Stimulated activated naive CD8-positive, alpha-beta T cell treated with anti-CD3 and anti-CD28 coated beads, Interleukin-15, Interleukin-2, amounts not matched to agents 100 U/mL and 50 U/mL, for 24 hours (primary cell): ENCODE data around the gene CCR2.
"Not testable (repeated sequence)": the region's sequence is repeated elsewhere in the genome, so short reads cannot be mapped to it uniquely, and the experiment has no call there.

Experiments used
- ATAC-seq: fragments of 150-1000 bp; cut with Tn5 transposase; one replicate; pipeline ENCODE4 v1.10.0; 2021
- DNase-seq: peaks from one replicate; pipeline ENCODE4 v3.0.0; 2021

The CCR2 gene

DNA sequence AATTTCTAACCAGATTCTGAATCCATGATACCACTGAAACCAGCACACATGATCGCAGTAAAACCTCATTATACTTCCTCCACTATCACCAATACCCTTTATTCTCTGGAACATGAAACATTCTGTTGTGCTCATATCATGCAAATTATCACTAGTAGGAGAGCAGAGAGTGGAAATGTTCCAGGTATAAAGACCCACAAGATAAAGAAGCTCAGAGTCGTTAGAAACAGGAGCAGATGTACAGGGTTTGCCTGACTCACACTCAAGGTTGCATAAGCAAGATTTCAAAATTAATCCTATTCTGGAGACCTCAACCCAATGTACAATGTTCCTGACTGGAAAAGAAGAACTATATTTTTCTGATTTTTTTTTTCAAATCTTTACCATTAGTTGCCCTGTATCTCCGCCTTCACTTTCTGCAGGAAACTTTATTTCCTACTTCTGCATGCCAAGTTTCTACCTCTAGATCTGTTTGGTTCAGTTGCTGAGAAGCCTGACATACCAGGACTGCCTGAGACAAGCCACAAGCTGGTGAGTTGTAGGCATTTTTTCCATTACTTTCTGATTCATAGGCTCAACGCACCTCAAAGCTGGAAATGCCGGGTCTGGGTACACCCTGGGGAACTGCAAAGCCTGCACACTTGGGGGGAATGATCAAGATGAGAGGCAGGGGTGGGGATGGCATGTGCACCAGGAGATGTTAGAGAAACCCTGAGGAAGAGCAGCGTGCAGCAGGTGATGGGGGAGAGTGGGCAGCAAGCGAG is at the start of gene CCR2:
Gene CCR2 (plus strand): TSS at position 465 of the 764 bp plus-strand sequence. CDS start 3,417 bp downstream, outside the sequence.
- peak; percentile 27 for DNase-seq

DNA sequence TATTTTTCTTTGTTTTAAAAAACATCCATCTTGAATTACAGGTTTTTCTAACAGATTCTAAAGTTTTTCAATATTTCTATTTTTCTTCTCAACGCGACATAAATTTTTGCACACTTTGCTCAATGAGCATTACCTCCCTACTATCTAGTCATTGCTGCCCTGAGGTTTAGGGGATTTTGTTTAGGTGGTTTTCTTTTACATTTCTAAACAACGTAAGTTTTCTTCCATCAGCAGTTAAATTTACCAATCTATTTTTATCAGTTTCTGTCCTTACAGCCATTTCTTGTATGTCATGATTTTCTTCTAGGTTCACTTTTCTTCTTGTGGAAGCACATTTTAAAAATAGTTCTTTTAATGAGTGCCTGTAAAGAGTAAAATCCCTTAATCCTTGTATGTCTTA is 49.2 kb upstream of the CCR2 start:
- ATAC-seq: no peak
- DNase-seq: no peak

More for the DNA sequence above, at the start of gene CCR2:
- peak; percentile 92 for ATAC-seq

DNA sequence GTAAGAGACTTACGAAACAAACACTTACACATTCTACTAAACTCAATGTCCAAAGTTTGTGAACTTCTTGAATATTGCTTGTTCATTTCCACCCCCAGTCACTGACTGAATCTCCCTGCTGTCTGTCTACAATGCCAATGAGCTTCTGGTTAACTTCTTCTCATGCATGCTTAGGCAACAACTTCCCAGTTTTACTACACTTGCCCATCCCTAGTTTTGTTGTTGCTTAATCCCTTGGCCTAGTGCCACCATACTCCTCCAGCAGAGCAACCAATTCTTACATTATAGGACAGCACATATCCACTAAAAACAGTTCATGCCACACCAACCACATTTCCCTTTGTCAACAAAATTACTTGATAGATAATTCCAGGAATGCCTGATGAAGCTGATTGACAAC is 40.9 kb upstream of the CCR2 start:
- no peak for ATAC-seq
- DNase-seq: no peak

DNA sequence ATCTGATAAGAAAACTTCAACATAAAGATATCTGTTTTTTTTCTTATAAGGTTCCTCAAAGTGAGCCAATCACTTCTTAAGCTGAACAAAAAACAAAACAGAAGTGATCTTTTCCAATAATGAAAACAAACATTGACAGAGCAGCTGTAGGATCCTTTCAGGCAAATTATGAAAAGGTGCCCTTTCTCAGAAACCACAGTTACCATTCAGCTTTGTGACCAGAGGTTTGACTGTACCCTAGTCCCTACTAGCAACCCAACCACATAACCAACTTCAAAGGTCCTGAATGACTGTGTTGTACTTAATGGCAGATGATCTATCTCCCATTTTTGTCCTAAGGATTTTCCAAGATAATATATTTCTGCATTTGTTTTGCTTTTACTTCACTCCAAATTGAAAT is 39.4 kb upstream of the CCR2 start:
- DNase-seq (no peak), ATAC-seq (no peak)

DNA sequence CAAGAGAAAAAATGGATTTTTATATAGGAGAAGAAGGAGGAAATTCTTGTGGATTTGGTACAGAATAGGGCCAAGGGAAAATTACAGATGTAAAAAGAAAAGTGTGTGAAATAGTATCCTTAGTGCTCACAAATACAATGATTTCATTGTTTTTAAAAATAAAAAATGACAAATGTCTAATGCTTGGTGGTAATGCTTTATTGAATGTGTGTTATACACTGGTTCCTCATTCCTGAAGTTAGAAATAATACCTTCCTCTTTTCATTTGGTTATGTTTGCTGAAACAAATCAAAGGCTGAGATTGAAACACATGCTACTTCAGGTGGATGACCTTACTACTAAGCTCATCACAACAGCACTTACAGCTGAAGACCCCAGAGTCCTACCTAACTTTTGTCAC is 37.7 kb upstream of the CCR2 start:
- DNase-seq (no peak), ATAC-seq (no peak)

DNA sequence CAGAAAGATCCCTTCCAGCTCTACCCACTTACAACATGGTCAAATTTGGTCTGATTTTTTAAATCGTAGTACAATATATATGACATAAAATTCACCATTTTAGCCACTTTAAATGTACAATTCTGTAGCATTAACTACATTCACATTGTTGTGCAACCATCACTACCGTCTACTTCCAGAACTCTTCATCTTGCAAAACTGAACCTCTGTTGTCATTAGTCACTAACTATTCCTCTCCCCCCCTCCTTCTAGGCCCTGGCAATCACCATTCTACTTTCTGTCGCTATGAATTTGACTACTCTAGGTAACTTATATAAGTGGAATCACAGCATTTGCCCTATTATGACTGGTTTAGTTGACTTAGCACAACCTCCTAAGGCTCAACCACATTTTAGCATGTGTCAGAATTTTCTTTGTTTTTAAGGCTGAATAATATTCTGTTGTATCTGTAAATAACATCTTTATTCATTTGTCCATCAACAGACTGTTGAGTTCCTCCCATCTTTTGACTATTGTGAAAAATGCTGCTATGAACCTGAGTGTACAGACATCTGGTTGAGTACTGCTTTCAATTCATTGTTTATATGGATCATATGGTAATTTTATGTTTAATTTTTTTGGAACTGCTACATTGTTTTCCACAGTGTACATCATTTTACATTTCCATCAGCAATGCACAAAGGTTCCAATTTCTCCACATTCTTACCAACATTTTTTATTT is 35.5 kb upstream of the CCR2 start:
- no peak for ATAC-seq
- DNase-seq: no peak

DNA sequence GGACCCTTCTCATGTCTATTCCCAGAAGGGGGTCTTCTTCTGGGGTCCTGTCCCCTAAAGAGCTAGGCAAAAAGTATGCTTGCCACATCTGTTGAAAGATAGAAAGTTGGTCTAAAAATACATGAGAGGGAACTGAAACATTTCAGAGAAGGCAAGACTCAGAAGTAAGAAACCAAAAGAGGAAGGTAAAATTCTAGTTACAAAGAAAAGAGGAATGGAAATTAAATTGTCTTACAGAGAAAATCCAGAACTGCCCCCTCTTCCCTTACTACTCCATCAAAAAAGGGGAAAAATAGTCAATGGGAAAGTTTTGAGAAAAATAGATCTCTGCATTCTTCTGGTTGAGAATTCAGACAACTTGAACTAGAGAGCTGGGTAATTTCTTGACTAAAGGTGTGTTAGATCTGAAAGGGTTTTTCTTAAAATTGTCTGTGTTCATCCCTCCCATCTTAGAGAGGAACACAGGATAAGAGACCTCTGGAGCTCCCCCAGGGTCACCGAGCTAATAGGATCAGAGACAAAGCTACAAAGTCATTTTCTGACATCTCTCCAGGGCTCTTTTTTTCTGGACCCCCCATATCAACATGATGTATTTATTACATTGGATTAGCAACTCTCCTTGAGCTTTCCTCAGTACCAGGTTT is 32.3 kb upstream of the CCR2 start:
- DNase-seq (no peak), ATAC-seq (no peak)

DNA sequence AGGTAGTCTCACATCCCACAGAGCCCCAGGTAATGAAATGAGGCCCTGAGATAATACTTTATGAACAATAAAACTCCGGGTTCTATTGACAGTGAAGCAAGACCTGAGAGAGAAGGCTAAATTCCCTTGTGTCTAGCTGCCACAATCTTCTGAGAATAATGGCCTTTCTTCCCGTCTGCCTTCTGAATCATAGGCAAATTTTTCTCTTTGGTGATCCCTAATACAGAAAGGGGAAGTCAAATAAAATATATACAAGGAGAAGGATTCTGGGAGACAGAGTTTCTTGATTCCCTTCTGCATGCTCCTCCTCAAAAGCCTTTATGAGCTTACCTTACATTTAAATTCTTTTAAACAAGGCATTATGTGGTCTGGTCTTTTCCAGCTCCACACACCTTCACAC is 29.9 kb upstream of the CCR2 start:
- ATAC-seq (no peak), DNase-seq (no peak)

DNA sequence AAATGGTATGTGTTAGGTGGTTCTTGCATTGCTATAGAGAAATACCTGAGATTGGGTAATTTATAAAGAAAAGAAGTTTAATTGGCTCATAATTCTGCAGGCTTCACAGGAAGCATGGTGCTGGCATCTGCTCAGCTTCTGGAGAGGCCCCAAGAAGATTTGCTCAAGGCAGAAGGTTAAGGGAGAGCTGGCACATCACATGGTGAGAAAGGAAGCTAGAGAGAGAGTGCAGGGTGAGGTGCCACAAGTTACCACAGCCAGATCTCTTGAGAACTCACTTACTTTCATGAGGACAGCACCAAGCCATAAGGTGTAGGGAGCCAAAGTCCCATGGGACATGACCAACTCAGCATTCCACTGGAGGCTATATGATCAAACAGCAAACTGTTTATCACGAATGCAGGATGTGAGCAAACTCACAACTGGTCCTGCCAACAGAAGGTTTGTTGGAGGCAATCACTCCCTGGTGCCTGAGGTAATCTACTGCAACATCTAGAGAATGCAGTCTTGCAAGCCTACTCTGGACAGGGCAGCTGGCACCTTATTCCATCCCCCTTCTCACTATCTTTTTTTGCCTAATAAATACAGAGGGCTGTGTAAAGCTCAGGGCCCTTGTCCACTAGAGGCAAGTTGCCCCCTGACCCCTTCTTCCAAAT is 28.1 kb upstream of the CCR2 start:
- ATAC-seq: no peak
- DNase-seq: no peak

DNA sequence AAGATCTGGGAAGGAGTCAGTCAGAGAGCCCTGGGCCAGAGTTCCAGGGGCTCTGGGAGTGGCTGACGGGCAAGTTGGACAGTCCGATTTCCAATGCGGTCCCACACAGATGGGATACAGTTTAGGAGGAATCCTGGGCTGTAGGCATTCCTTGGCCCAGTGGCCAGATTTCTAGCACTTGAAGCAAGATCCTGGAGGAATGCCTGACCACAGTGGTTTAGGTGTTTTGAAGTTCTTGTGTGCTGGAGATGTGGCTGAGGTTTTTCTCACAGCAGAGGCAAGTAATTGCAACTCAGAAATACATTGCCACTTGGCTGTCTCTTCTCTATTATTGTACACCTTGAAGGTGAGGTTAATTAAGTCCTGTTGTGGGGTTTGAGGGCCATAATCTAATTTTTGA is 23.2 kb upstream of the CCR2 start:
- not testable (repeated sequence) for DNase-seq, ATAC-seq

DNA sequence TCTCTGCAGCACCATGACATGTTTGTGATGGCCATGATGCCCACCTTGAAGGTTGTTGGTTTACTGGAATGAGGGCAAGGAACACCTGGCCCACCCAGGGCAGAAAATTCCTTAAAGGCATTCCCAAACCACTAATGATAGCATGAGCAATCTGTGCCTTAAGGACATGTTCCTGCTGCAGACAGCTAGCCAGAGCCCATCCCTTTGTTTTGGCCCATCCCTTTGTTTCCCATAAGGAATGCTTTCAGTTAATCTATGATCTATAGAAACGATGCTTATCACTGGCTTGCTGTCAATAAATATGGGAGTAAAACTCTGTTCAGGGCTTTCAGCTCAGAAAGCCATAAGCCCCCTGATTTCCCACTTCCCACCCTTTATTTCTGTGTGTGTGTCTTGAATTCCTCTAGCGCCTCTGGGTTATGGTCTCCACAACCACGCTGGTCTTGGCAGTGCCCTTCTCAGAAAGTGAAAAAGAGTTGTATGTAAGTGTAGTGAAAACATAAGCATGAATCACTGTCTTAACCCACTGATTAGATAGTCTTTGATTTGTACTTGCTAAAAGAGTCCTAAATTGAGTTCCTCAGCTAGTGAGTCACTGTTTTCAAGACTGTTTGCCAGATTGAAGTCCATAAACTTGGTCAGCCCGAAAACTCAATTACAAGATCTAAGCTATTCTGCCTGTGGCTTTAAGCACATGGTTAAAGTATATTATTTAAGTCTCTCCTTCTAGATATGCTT is 19.0 kb upstream of the CCR2 start:
- DNase-seq (no peak), ATAC-seq (peak; percentile 84)

DNA sequence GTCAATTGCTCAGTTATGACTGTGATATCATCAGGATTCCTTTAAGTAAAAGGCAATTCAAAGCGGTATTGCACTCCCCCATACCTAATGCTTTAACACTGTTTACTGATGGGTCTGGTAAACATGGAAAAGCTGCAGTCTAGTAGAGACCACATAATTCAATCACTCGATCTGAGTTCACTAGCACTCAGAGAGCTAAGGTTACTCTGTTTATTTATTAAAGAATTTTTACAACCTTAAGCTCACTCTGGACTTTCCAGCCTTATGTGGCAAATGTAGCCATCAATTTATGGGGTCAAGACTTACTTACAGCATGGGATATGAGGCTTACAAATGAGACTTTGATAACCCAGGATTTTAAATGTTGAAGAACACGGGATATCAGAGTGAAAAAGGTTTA is 18.4 kb upstream of the CCR2 start:
- DNase-seq (no peak), ATAC-seq (no peak)

DNA sequence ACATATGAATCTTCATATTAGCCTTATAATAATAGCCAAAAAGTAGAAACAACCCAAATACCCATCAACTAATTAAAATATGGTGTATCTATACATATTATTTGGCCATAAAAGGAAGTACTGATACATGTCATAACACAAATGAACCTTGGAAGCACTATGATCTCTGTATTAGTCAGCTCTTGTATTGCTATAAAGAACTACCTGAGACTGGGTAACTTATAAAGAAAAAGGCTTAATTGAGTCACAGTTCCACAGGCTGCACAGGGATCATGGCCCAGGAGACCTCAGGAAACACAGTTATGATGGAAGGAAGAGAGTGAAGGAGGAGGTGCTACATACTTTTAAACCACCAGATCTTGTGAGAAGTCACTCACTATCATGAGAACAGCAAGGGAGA is 16.0 kb upstream of the CCR2 start:
- ATAC-seq: no peak
- no peak for DNase-seq

DNA sequence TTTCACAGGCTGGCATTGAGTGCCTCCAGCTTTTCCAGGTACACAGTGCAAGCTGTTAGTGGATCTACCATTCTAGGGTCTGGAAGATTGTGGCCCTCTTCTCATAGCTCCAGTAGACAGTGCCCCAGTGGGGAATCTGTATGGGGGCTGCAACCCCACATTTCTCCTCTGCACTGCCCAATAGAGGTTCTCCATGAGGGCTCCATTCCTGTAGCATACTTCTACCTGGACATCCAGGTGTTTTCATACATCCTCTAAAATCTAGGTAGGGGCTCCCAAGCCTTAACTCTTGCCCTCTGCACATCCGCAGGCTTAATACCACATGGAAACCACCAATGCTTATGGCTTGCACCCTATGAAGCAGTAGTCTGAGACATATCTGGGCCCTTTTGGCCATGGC is 15.1 kb upstream of the CCR2 start:
- no peak for ATAC-seq
- DNase-seq: no peak

DNA sequence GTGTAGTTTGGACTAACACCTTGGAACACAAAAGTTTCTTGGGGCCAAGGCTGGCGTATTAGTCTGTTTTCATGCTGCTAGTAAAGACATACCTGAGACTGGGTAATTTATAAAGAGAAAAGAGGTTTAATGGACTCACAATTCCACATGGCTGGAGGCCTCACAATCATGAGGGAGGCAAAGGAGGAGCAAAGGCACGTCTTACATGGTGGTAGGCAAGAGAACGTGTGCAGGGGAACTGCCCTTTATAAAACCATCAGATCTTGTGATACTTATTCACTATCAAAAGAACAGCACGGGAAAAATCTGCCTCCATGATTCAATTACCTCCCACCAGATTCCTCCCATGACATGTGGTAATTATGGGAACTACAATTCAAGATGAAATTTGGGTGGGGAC is 9.4 kb upstream of the CCR2 start:
- no peak for ATAC-seq
- DNase-seq: no peak

DNA sequence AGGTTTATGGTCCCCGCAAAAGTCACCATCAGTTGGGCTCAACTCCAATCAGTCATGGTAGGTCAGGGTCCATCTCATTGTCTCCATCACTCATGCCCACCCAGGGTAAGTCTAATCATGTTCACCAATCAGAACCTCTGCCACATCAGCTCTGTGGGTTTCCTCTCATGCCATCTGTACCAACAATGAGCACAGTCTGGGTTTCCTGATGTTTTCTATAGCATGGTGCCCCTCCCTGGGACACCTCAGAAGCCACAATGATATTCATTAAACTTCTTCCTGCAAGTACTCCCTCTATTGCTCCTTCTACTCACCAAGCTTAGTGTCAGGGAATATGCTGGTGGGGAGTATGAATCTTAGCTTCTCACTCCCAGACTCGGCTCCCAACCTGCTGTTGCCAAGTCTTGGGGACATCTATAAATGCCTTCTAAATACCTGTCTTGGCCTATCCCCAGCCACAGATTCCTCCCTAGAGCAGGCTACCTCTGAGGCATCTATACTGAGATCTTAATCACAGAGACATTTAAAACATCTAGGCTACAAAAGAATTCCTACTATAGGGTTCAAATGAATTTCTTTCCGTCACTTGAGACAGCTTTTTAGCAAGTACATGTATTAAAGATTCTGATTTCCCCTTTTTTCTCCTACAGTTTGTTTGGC is 5.0 kb upstream of the CCR2 start:
- ATAC-seq: no peak
- no peak for DNase-seq

DNA sequence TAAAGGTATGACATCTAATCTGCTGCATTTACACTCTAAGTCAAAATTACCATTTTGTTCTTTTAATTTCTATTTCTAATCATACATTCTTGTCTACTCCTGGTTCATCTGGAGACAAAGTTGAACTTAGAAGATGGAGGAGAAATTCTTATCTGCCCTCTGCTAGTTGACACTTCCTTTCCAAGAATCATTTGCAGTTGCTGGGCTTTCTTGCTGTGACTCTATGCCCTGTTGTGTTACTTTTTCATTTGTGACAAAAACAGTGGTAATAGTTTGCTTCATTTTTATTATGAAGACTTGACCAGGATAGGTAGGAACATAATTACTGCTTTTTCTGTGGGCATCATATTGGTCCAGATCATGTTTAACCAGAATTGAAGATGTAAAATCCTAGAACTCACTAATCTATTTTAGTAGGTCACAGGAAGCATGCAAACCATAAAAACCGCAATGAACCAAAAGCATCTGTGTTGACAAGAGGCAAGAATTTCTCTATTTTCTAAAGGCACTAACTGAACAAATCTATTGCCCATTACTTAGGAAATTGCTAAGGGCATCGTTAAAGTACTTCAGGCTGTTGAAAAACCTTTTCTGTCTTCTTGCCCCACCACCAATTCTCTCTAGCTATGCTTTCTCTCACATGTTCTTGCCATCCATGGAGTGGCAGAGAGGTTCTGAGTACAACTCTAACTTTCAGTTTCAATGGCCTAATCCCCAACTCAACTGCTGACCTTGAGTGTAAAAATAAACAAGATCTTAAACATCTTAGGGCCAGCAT is 4.2 kb upstream of the CCR2 start:
- no peak for DNase-seq

DNA sequence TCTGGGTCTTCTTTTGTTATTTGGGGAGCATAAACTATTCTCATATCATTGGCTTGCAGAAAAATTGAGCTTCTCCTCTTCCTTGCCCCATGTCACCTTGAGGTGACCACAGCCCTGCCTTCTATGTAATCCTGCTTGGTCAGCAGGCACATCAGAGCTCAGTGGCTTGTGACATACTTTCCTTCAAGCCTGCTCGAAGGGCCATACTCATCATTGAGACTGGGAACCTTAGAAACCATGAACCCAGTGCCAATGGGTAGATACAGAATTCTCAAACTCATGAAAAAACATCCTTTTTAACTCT is 3.7 kb upstream of the CCR2 start:
- DNase-seq (no peak), ATAC-seq (no peak)

More for the DNA sequence above, 4.2 kb upstream of the CCR2 start:
- ATAC-seq: no peak

DNA sequence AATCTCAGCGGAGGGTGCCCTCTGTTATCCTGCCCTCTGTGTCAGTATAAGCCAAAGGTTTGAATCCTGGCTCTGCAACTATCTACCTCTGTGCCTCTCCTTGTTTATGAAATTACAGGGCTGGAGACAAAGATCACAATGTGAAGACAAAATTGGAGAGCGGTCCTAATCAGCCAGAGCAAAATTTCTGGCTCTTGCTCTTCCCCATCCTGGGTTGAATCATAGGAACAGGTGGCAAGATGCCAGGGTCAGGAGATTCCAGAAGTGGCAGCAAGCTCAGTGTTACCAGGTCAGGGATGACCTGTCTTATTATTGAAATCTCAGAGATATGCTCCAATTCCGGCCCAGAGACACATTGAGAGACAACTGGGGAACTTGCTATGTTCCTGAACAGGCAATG is 2.3 kb upstream of the CCR2 start:
- no peak for DNase-seq
- ATAC-seq: no peak

DNA sequence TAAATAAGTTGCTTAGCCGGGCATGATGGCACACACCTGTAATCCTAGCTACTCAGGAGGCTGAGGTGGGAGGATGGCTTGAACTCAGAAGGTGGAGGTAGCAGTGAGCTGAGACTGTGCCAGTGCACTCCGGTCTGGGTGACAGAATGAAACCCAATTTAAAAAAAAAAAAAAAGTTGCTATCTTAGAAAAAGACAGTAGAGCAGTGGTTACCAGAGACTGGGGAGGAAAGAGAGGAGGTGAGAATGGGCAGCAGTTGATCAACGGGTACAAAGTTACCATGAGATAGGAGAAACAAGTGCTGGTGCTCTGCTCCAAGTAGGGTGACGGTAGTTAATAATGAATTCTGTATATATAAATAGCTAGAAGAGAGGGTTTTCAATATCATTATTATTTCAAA is 821 bp upstream of the CCR2 start:
- ATAC-seq (no peak), DNase-seq (no peak)

DNA sequence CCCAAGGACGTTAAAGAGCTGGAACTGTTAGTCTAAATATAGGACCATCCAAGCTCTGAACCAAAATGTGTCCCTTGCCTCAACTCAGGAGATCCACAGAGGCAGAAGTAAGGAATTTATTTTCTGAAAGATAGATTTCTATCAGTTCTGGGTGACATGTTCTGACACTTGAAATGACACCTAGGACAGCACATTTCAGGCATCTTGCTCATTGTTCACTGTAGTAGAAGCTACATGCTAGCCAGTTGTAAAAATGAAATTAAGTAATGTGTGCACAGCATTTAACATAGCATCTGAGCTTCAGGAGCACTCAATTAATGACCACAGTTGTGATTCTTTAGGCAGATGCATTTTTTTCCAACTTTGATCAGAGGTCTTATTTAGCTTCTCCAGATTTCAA is 567 bp downstream of the CCR2 start:
- ATAC-seq (no peak), DNase-seq (no peak)
